HG02571 (cell line): ENCODE results near the gene ABCA6.
A peak's percentile ranks its signal among the peaks of the same experiment; 100 is the strongest.

Experiments used
- ATAC-seq: cut with Tn5 transposase; IDR thresholded peaks from one replicate; pipeline ENCODE4 v1.9.1; 2021; ENCODE audit warnings: mild to moderate bottlenecking, moderate library complexity; ENCODE audit not compliant: unreplicated experiment

Gene ABCA6

GRCh38 chr17:69143683-69144231, 2.1 kb upstream of the ABCA6 start:
- ATAC-seq, result no peak

- ATAC-seq, result no peak
Observed at GRCh38 chr17:69143151-69143550, 1.5 kb upstream of the ABCA6 start.

- no peak for ATAC-seq
Observed at GRCh38 chr17:69142175-69142802, 594 bp upstream of the ABCA6 start.

GRCh38 chr17:69134112-69134511, 7.6 kb downstream of the ABCA6 start:
- ATAC-seq, result no peak

GRCh38 chr17:69130627-69131296, 10.9 kb downstream of the ABCA6 start:
- no peak for ATAC-seq

GRCh38 chr17:69123626-69124025, 18.1 kb downstream of the ABCA6 start:
- ATAC-seq, result no peak

GRCh38 chr17:69122065-69122464, 19.6 kb downstream of the ABCA6 start:
- no peak for ATAC-seq

- ATAC-seq, result peak; percentile 42
Observed at GRCh38 chr17:69117855-69118784, 23.6 kb downstream of the ABCA6 start.

- ATAC-seq, result no peak
Observed at GRCh38 chr17:69111794-69112193, 29.9 kb downstream of the ABCA6 start.

GRCh38 chr17:69105907-69106730, 35.6 kb downstream of the ABCA6 start:
- no peak for ATAC-seq

- ATAC-seq, result no peak
Observed at GRCh38 chr17:69103557-69104233, 38.0 kb downstream of the ABCA6 start.

- no peak for ATAC-seq
Observed at GRCh38 chr17:69098625-69099024, 43.1 kb downstream of the ABCA6 start.

GRCh38 chr17:69096541-69096940, 45.2 kb downstream of the ABCA6 start:
- no peak for ATAC-seq

GRCh38 chr17:69093995-69094394, 47.7 kb downstream of the ABCA6 start:
- ATAC-seq, result no peak

- no peak for ATAC-seq
Observed at GRCh38 chr17:69093279-69093789, 48.4 kb downstream of the ABCA6 start.

GRCh38 chr17:69090365-69090764, 51.3 kb downstream of the ABCA6 start:
- no peak for ATAC-seq

- ATAC-seq, result no peak
Observed at GRCh38 chr17:69088643-69089200, 53.0 kb downstream of the ABCA6 start.

GRCh38 chr17:69086641-69087040, 55.1 kb downstream of the ABCA6 start:
- ATAC-seq, result no peak

GRCh38 chr17:69084911-69085310, 56.8 kb downstream of the ABCA6 start:
- no peak for ATAC-seq
